Measurements from ENCODE around the gene ITIH1.

The ITIH1 gene

GRCh38 chr3:52792961-52793695 is 15.7 kb downstream of the ITIH1 start:
- no peaks in the 10 kb centered on the region for H3K4me1 ChIP-seq (ENCODE audit: control insufficient read depth in 1 of 2, insufficient read depth in 2 of 2, low read length in 2 of 2)
- H3K9me3 ChIP-seq (ENCODE audit: control insufficient read depth in 1 of 2, low read length in 2 of 2), result no peaks in the 10 kb centered on the region
- H3K27ac ChIP-seq (ENCODE audit: low read length), result no peak overlapping the region
- no peak overlapping the region for H3K4me3 ChIP-seq (ENCODE audit: low read depth in 1 of 2, low read length in 2 of 2)
- H3K27me3 ChIP-seq (ENCODE audit: low read depth, low read length), result no peaks in the 10 kb centered on the region
- no peaks in the 10 kb centered on the region for H3K36me3 ChIP-seq (ENCODE audit: control insufficient read depth in 1 of 2, insufficient read depth in 2 of 2, low read length in 2 of 2)

- no peak overlapping the region for H3K27ac ChIP-seq (ENCODE audit: low read length)
Measured at GRCh38 chr3:52793702-52794611, 16.6 kb downstream of the ITIH1 start.

GRCh38 chr3:52794612-52795099 is 17.3 kb downstream of the ITIH1 start, which contains the start of gene ITIH3:
Gene ITIH3 (plus strand): TSS chr3:52794796. CDS start chr3:52794804, 8 bp downstream.
- H3K27ac ChIP-seq (ENCODE audit: low read length), result no peak within 1 kb of the TSS
- H3K27me3 ChIP-seq (ENCODE audit: low read depth, low read length), result no peaks in the 10 kb centered on the region
- no peaks in the 10 kb centered on the region for H3K9me3 ChIP-seq (ENCODE audit: control insufficient read depth in 1 of 2, low read length in 2 of 2)
- H3K36me3 ChIP-seq (ENCODE audit: control insufficient read depth in 1 of 2, insufficient read depth in 2 of 2, low read length in 2 of 2), result no peaks in the 10 kb centered on the region
- no peak within 1 kb of the TSS for H3K4me3 ChIP-seq (ENCODE audit: low read depth in 1 of 2, low read length in 2 of 2)
- no peaks in the 10 kb centered on the region for H3K4me1 ChIP-seq (ENCODE audit: control insufficient read depth in 1 of 2, insufficient read depth in 2 of 2, low read length in 2 of 2)

More at GRCh38 chr3:52793702-52794611, 16.6 kb downstream of the ITIH1 start:
- no peaks in the 10 kb centered on the region for H3K9me3 ChIP-seq (ENCODE audit: control insufficient read depth in 1 of 2, low read length in 2 of 2)
- no peaks in the 10 kb centered on the region for H3K4me1 ChIP-seq (ENCODE audit: control insufficient read depth in 1 of 2, insufficient read depth in 2 of 2, low read length in 2 of 2)
- no peaks in the 10 kb centered on the region for H3K27me3 ChIP-seq (ENCODE audit: low read depth, low read length)
- no peak overlapping the region for H3K4me3 ChIP-seq (ENCODE audit: low read depth in 1 of 2, low read length in 2 of 2)
- no peaks in the 10 kb centered on the region for H3K36me3 ChIP-seq (ENCODE audit: control insufficient read depth in 1 of 2, insufficient read depth in 2 of 2, low read length in 2 of 2)

- Histone ChIP-seq H3K36me3 (ENCODE audit: control insufficient read depth in 1 of 2, insufficient read depth in 2 of 2, low read length in 2 of 2) (no peaks in the 10 kb centered on the region), H3K4me1 (ENCODE audit: control insufficient read depth in 1 of 2, insufficient read depth in 2 of 2, low read length in 2 of 2) (no peaks in the 10 kb centered on the region), H3K9me3 (ENCODE audit: control insufficient read depth in 1 of 2, low read length in 2 of 2) (no peaks in the 10 kb centered on the region), H3K4me3 (ENCODE audit: low read depth in 1 of 2, low read length in 2 of 2) (no peak overlapping the region), H3K27me3 (ENCODE audit: low read depth, low read length) (no peaks in the 10 kb centered on the region), H3K27ac (ENCODE audit: low read length) (no peak overlapping the region)
Measured at GRCh38 chr3:52795298-52795900, 18.0 kb downstream of the ITIH1 start.

- no peak overlapping the region for H3K27ac ChIP-seq (ENCODE audit: low read length)
Measured at GRCh38 chr3:52796411-52796810, 19.0 kb downstream of the ITIH1 start.

GRCh38 chr3:52798376-52798977 is 21.1 kb downstream of the ITIH1 start:
- Histone ChIP-seq H3K36me3 (ENCODE audit: control insufficient read depth in 1 of 2, insufficient read depth in 2 of 2, low read length in 2 of 2) (no peaks in the 10 kb centered on the region), H3K4me3 (ENCODE audit: low read depth in 1 of 2, low read length in 2 of 2) (no peak overlapping the region), H3K4me1 (ENCODE audit: control insufficient read depth in 1 of 2, insufficient read depth in 2 of 2, low read length in 2 of 2) (no peaks in the 10 kb centered on the region)

More at GRCh38 chr3:52796411-52796810, 19.0 kb downstream of the ITIH1 start:
- H3K4me3 ChIP-seq (ENCODE audit: low read depth in 1 of 2, low read length in 2 of 2), result no peak overlapping the region
- H3K36me3 ChIP-seq (ENCODE audit: control insufficient read depth in 1 of 2, insufficient read depth in 2 of 2, low read length in 2 of 2), result no peaks in the 10 kb centered on the region
- no peaks in the 10 kb centered on the region for H3K4me1 ChIP-seq (ENCODE audit: control insufficient read depth in 1 of 2, insufficient read depth in 2 of 2, low read length in 2 of 2)
- no peaks in the 10 kb centered on the region for H3K9me3 ChIP-seq (ENCODE audit: control insufficient read depth in 1 of 2, low read length in 2 of 2)
- no peaks in the 10 kb centered on the region for H3K27me3 ChIP-seq (ENCODE audit: low read depth, low read length)

GRCh38 chr3:52798978-52799476 is 21.6 kb downstream of the ITIH1 start:
- Histone ChIP-seq H3K9me3 (ENCODE audit: control insufficient read depth in 1 of 2, low read length in 2 of 2) (no peaks in the 10 kb centered on the region), H3K27ac (ENCODE audit: low read length) (no peak overlapping the region), H3K36me3 (ENCODE audit: control insufficient read depth in 1 of 2, insufficient read depth in 2 of 2, low read length in 2 of 2) (no peaks in the 10 kb centered on the region), H3K4me3 (ENCODE audit: low read depth in 1 of 2, low read length in 2 of 2) (no peak overlapping the region), H3K4me1 (ENCODE audit: control insufficient read depth in 1 of 2, insufficient read depth in 2 of 2, low read length in 2 of 2) (no peaks in the 10 kb centered on the region), H3K27me3 (ENCODE audit: low read depth, low read length) (no peaks in the 10 kb centered on the region)

More at GRCh38 chr3:52798376-52798977, 21.1 kb downstream of the ITIH1 start:
- no peaks in the 10 kb centered on the region for H3K9me3 ChIP-seq (ENCODE audit: control insufficient read depth in 1 of 2, low read length in 2 of 2)
- H3K27ac ChIP-seq (ENCODE audit: low read length), result no peak overlapping the region
- H3K27me3 ChIP-seq (ENCODE audit: low read depth, low read length), result no peaks in the 10 kb centered on the region

- H3K9me3 ChIP-seq (ENCODE audit: control insufficient read depth in 1 of 2, low read length in 2 of 2), result no peaks in the 10 kb centered on the region
Measured at GRCh38 chr3:52800079-52800478, 22.7 kb downstream of the ITIH1 start.

GRCh38 chr3:52801839-52802238 is 24.4 kb downstream of the ITIH1 start:
- Histone ChIP-seq H3K27ac (ENCODE audit: low read length) (no peak overlapping the region), H3K4me3 (ENCODE audit: low read depth in 1 of 2, low read length in 2 of 2) (no peak overlapping the region), H3K9me3 (ENCODE audit: control insufficient read depth in 1 of 2, low read length in 2 of 2) (no peaks in the 10 kb centered on the region), H3K4me1 (ENCODE audit: control insufficient read depth in 1 of 2, insufficient read depth in 2 of 2, low read length in 2 of 2) (no peaks in the 10 kb centered on the region), H3K27me3 (ENCODE audit: low read depth, low read length) (no peaks in the 10 kb centered on the region), H3K36me3 (ENCODE audit: control insufficient read depth in 1 of 2, insufficient read depth in 2 of 2, low read length in 2 of 2) (no peaks in the 10 kb centered on the region)

More at GRCh38 chr3:52800079-52800478, 22.7 kb downstream of the ITIH1 start:
- H3K36me3 ChIP-seq (ENCODE audit: control insufficient read depth in 1 of 2, insufficient read depth in 2 of 2, low read length in 2 of 2), result no peaks in the 10 kb centered on the region
- no peaks in the 10 kb centered on the region for H3K4me1 ChIP-seq (ENCODE audit: control insufficient read depth in 1 of 2, insufficient read depth in 2 of 2, low read length in 2 of 2)
- H3K4me3 ChIP-seq (ENCODE audit: low read depth in 1 of 2, low read length in 2 of 2), result no peak overlapping the region
- H3K27ac ChIP-seq (ENCODE audit: low read length), result no peak overlapping the region
- H3K27me3 ChIP-seq (ENCODE audit: low read depth, low read length), result no peaks in the 10 kb centered on the region

- H3K27ac ChIP-seq (ENCODE audit: low read length), result no peak overlapping the region
- H3K27me3 ChIP-seq (ENCODE audit: low read depth, low read length), result no peaks in the 10 kb centered on the region
- H3K4me1 ChIP-seq (ENCODE audit: control insufficient read depth in 1 of 2, insufficient read depth in 2 of 2, low read length in 2 of 2), result no peaks in the 10 kb centered on the region
- H3K36me3 ChIP-seq (ENCODE audit: control insufficient read depth in 1 of 2, insufficient read depth in 2 of 2, low read length in 2 of 2), result no peaks in the 10 kb centered on the region
- no peak overlapping the region for H3K4me3 ChIP-seq (ENCODE audit: low read depth in 1 of 2, low read length in 2 of 2)
- no peaks in the 10 kb centered on the region for H3K9me3 ChIP-seq (ENCODE audit: control insufficient read depth in 1 of 2, low read length in 2 of 2)
Measured at GRCh38 chr3:52805270-52806039, 28.1 kb downstream of the ITIH1 start.

Measured in muscle layer of duodenum (tissue), 2 donors.